K562 (cell line): ENCODE data around the gene COL8A2. TPM values are rescaled to one million over a fixed set of nuclear protein-coding genes. Genes with fewer than 3 reads are reported as not detected.

Experiments
- ATF4 ChIP-seq: fragments of 450-650 bp; formaldehyde crosslinking; IDR thresholded peaks from 2 replicates; pipeline ENCODE4 v1.4.0; 2022; ENCODE audit warnings: mild to moderate bottlenecking, moderate library complexity
- HDAC2 ChIP-seq: fragments of 450-650 bp; IDR thresholded peaks from 2 replicates; pipeline ENCODE4 v1.6.1; 2016; ENCODE audit warnings: mild to moderate bottlenecking
- JUN ChIP-seq, 2 experiments: sonication (generic) in 1 of 2; formaldehyde crosslinking in 1 of 2; IDR thresholded peaks; 2 replicates each; pipeline versions ENCODE4 v1.6.1 to v1.8.0; 2012 to 2022; ENCODE audit warnings: borderline replicate concordance in 2 of 2, mild to moderate bottlenecking in 2 of 2, improper control_type of control experiment in 1 of 2, low read depth in 1 of 2, low read length in 1 of 2, missing genetic modification reagents in 1 of 2
- NELFE ChIP-seq: IDR thresholded peaks from 2 replicates; pipeline ENCODE4 v1.6.1; 2011; ENCODE audit warnings: mild to moderate bottlenecking; ENCODE audit not compliant: insufficient read depth, insufficient read length
- PCBP2 ChIP-seq: fragments of 200-400 bp; formaldehyde crosslinking; IDR thresholded peaks from 2 replicates; pipeline ENCODE4 v1.6.1; 2018; ENCODE audit warnings: low read length, low read depth, mild to moderate bottlenecking, moderate library complexity; ENCODE audit not compliant: poor library complexity, severe bottlenecking
- PHF21A ChIP-seq: fragments of 450-650 bp; IDR thresholded peaks from 2 replicates; pipeline ENCODE4 v1.6.1; 2017; ENCODE audit warnings: low read depth, borderline replicate concordance
- SMARCC2 ChIP-seq: fragments of 450-650 bp; IDR thresholded peaks from 2 replicates; pipeline ENCODE4 v1.6.1; 2017; ENCODE audit warnings: antibody characterized with exemption, moderate library complexity, mild to moderate bottlenecking, low read depth
- SRSF3 ChIP-seq: fragments of 200-400 bp; formaldehyde crosslinking; IDR thresholded peaks from 2 replicates; pipeline ENCODE4 v1.6.1; 2016; ENCODE audit warnings: mild to moderate bottlenecking, low read length, moderate library complexity; ENCODE audit not compliant: insufficient read depth
- ZBTB33 ChIP-seq: sonication (generic); formaldehyde crosslinking; IDR thresholded peaks from 2 replicates; pipeline ENCODE4 v1.8.1; 2023; ENCODE audit warnings: mild to moderate bottlenecking, missing genetic modification reagents
- ZBTB7A ChIP-seq: IDR thresholded peaks from 2 replicates; pipeline ENCODE4 v1.6.1; 2011; ENCODE audit warnings: low read depth, mild to moderate bottlenecking, low read length, moderate library complexity, borderline replicate concordance; ENCODE audit not compliant: control insufficient read depth
- ZFP36 ChIP-seq: fragments of 150-350 bp; IDR thresholded peaks from 2 replicates; pipeline ENCODE4 v1.6.1; 2018; ENCODE audit warnings: low read length, low read depth; ENCODE audit not compliant: partially characterized antibody
- ZNF408 ChIP-seq: fragments of 250-450 bp; sonication (Bioruptor Pico); IDR thresholded peaks from 2 replicates; pipeline ENCODE4 v1.4.0; 2020; ENCODE audit warnings: low read depth, mild to moderate bottlenecking, moderate library complexity
- ZNF551 ChIP-seq: fragments of 250-450 bp; sonication (Bioruptor Pico); IDR thresholded peaks from 2 replicates; pipeline ENCODE4 v1.5.0; 2021; ENCODE audit warnings: mild to moderate bottlenecking, moderate library complexity
- polyA plus RNA-seq, 8 experiments: library from polyadenylated mRNA; depleted of rRNA in 4 of 8; stranded (reverse) in 5 of 8; unstranded in 3 of 8; fragments of >200 nt; fragmentation: Nextera tagmentation in 2 of 8; fragmentation: Illumina TruSeq in 1 of 8; extraction: Ambion mirVana in 2 of 8; extraction: Trizol in 1 of 8; gene quantifications; 2 replicates each; pipeline versions ENCODE4 v1.2.1 to v1.2.3, GENCODE V29; 2011 to 2014; ENCODE audit warnings: inconsistent platforms in 1 of 8, missing spikeins in 1 of 8
- total RNA-seq, 7 experiments: library from RNA; depleted of rRNA in 6 of 7; stranded (reverse); fragments of >200 nt in 6 of 7; fragmentation: Illumina TruSeq in 2 of 7; extraction: Trizol in 2 of 7; gene quantifications; 2 replicates each; pipeline versions ENCODE4 v1.2.1 to v1.2.3, GENCODE V29; 2011 to 2021; ENCODE audit warnings: low replicate concordance in 1 of 7
- TF ChIP-seq, protein P1 (sequence below): fragments of 450-650 bp; IDR thresholded peaks from 2 replicates; pipeline ENCODE4 v1.6.1; 2017; ENCODE audit warnings: mild to moderate bottlenecking, moderate library complexity
- TF ChIP-seq, protein P2 (sequence below): fragments of 450-650 bp; conservative IDR thresholded peaks from 2 replicates; pipeline ENCODE4 v1.6.1; 2016; ENCODE audit warnings: missing genetic modification characterization, low read depth, mild to moderate bottlenecking, control low read depth, missing compliant biosample characterization
- TF ChIP-seq, protein P3 (sequence below): fragments of 250-450 bp; sonication (Bioruptor Pico); IDR thresholded peaks from 2 replicates; pipeline ENCODE4 v1.8.0; 2021; ENCODE audit warnings: moderate library complexity, mild to moderate bottlenecking, inconsistent platforms

The COL8A2 gene
- total and polyA plus RNA-seq, 9 of the 15 experiments (the other 6 are each of a cell fraction or from before 2014, with no cell fraction given): 0.03 to 0.14 (median 0.04) TPM; not detected in 5

- TF ChIP-seq JUN (IDR thresholded peaks at IDR 0.05; ENCODE audit: borderline replicate concordance, low read depth, low read length) (peak; percentile 82), JUN (CRISPR knock-in tag; IDR thresholded peaks at IDR 0.05; ENCODE audit: borderline replicate concordance) (no peak; the same call in 1 of the 2 replicates), SRSF3 (no peak), ZNF408 (CRISPR knock-in tag) (no peak), ZFP36 (no peak), ATF4 (CRISPR knock-in tag) (no peak), SMARCC2 (no peak), NELFE (no peak), ZBTB7A (peak; percentile 97), HDAC2 (peak; percentile 17), PHF21A (no peak), PCBP2 (no peak), ZNF551 (CRISPR knock-in tag) (no peak), ZBTB33 (CRISPR knock-in tag) (peak; percentile 70; the same call in 1 of the 2 replicates)
- TF ChIP-seq, protein P1, sequence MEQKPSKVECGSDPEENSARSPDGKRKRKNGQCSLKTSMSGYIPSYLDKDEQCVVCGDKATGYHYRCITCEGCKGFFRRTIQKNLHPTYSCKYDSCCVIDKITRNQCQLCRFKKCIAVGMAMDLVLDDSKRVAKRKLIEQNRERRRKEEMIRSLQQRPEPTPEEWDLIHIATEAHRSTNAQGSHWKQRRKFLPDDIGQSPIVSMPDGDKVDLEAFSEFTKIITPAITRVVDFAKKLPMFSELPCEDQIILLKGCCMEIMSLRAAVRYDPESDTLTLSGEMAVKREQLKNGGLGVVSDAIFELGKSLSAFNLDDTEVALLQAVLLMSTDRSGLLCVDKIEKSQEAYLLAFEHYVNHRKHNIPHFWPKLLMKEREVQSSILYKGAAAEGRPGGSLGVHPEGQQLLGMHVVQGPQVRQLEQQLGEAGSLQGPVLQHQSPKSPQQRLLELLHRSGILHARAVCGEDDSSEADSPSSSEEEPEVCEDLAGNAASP: no peak
- TF ChIP-seq, protein P2, sequence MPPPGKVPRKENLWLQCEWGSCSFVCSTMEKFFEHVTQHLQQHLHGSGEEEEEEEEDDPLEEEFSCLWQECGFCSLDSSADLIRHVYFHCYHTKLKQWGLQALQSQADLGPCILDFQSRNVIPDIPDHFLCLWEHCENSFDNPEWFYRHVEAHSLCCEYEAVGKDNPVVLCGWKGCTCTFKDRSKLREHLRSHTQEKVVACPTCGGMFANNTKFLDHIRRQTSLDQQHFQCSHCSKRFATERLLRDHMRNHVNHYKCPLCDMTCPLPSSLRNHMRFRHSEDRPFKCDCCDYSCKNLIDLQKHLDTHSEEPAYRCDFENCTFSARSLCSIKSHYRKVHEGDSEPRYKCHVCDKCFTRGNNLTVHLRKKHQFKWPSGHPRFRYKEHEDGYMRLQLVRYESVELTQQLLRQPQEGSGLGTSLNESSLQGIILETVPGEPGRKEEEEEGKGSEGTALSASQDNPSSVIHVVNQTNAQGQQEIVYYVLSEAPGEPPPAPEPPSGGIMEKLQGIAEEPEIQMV (tag): no peak; the same call in 1 of the 2 replicates
- TF ChIP-seq, protein P3, sequence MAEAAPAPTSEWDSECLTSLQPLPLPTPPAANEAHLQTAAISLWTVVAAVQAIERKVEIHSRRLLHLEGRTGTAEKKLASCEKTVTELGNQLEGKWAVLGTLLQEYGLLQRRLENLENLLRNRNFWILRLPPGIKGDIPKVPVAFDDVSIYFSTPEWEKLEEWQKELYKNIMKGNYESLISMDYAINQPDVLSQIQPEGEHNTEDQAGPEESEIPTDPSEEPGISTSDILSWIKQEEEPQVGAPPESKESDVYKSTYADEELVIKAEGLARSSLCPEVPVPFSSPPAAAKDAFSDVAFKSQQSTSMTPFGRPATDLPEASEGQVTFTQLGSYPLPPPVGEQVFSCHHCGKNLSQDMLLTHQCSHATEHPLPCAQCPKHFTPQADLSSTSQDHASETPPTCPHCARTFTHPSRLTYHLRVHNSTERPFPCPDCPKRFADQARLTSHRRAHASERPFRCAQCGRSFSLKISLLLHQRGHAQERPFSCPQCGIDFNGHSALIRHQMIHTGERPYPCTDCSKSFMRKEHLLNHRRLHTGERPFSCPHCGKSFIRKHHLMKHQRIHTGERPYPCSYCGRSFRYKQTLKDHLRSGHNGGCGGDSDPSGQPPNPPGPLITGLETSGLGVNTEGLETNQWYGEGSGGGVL (CRISPR knock-in tag): no peak
Observed at GRCh38 chr1:36149237-36149972, 24.4 kb upstream of the COL8A2 start, which contains the start of gene TRAPPC3 (continued).
